ENCODE results near the gene SPEG.

Gene SPEG

DNA sequence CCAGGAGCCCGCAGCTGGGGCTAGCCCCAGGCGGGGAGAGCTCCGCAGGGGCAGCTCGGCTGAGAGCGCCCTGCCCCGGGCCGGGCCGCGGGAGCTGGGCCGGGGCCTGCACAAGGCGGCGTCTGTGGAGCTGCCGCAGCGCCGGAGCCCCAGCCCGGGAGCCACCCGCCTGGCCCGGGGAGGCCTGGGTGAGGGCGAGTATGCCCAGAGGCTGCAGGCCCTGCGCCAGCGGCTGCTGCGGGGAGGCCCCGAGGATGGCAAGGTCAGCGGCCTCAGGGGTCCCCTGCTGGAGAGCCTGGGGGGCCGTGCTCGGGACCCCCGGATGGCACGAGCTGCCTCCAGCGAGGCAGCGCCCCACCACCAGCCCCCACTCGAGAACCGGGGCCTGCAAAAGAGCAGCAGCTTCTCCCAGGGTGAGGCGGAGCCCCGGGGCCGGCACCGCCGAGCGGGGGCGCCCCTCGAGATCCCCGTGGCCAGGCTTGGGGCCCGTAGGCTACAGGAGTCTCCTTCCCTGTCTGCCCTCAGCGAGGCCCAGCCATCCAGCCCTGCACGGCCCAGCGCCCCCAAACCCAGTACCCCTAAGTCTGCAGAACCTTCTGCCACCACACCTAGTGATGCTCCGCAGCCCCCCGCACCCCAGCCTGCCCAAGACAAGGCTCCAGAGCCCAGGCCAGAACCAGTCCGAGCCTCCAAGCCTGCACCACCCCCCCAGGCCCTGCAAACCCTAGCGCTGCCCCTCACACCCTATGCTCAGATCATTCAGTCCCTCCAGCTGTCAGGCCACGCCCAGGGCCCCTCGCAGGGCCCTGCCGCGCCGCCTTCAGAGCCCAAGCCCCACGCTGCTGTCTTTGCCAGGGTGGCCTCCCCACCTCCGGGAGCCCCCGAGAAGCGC is 49.1 kb downstream of the SPEG start:
- no peak for DNase-seq

DNA sequence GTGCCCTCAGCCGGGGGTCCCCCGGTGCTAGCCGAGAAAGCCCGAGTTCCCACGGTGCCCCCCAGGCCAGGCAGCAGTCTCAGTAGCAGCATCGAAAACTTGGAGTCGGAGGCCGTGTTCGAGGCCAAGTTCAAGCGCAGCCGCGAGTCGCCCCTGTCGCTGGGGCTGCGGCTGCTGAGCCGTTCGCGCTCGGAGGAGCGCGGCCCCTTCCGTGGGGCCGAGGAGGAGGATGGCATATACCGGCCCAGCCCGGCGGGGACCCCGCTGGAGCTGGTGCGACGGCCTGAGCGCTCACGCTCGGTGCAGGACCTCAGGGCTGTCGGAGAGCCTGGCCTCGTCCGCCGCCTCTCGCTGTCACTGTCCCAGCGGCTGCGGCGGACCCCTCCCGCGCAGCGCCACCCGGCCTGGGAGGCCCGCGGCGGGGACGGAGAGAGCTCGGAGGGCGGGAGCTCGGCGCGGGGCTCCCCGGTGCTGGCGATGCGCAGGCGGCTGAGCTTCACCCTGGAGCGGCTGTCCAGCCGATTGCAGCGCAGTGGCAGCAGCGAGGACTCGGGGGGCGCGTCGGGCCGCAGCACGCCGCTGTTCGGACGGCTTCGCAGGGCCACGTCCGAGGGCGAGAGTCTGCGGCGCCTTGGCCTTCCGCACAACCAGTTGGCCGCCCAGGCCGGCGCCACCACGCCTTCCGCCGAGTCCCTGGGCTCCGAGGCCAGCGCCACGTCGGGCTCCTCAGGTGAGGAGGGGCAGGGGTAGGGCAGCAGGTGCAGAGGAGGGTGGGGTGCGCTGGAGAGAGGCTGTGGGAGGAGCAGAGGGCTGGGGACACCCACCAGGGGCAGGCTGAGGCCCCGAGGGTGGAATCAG is 49.9 kb downstream of the SPEG start:
- no peak for DNase-seq

DNA sequence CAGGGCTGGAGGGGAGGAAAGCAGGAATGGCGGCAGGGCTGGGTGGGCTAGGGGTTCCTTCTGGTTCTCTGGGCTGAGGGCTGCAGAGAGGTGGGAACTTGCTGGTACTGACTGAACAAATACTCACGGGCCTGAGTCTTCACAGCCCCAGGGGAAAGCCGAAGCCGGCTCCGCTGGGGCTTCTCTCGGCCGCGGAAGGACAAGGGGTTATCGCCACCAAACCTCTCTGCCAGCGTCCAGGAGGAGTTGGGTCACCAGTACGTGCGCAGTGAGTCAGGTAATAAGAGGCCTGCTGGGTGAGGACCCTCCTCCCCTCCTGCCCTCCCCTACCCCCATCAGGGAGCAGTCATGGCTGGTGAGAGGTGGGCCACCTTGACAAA is 50.5 kb downstream of the SPEG start:
- no peak for DNase-seq

DNA sequence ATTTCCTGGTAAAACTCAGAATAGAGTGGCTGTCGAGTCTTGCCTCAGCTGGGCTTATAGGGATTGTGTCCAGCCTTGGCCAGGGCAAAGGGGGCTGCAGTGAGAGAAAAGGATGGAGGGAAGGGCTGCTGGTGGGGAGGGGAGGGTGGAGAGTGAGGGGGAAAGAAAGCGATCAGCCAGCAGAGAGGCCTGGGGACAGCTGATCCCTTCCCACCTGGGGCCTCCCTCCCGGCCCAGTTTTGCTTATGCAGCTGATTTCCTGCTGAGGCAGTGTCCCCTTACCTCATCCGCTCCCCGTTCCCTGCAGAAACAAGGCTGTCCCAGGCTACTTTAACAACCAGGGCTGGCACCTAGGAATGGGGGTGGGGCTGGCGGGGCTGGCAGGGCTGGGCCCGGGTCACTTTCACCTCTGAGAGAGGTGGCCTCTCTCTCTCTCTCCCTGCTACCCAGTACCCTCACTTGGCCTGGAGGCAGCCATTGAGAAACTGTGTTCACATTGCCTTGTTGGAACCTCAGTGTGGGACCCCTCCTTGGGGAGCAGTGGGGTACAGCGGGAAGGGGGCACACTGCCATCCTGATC is 51.8 kb downstream of the SPEG start:
- no peak for DNase-seq

DNA sequence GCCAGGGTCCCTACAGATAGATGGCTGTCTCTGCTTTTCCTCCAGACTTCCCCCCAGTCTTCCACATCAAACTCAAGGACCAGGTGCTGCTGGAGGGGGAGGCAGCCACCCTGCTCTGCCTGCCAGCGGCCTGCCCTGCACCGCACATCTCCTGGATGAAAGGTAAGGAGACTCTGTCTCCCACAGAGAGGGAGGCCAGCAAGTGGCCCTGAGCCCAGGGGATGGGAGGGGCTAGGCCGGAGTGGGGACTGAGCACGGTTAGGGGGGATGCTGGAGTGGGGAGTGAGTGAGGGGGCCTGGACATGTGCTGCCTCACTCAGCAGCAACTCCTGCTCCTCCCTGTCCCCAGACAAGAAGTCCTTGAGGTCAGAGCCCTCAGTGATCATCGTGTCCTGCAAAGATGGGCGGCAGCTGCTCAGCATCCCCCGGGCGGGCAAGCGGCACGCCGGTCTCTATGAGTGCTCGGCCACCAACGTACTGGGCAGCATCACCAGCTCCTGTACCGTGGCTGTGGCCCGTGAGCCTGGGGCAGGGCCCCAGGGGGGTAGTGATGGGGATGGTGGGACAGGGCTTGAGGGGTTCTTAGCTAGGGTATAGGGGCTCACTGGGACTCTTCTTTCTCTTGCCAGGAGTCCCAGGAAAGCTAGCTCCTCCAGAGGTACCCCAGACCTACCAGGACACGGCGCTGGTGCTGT is 53.7 kb downstream of the SPEG start:
- DNase-seq: no peak

DNA sequence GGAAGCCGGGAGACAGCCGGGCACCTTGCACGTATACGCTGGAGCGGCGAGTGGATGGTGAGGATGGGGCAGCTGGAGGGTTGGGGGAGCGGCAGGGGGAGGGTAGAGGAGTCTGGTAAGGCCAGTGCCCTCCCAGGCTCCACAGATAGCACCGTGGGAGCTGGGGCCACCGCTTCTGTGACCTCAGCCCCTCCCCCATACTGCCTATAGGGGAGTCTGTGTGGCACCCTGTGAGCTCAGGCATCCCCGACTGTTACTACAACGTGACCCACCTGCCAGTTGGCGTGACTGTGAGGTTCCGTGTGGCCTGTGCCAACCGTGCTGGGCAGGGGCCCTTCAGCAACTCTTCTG is 54.2 kb downstream of the SPEG start:
- DNase-seq: no peak

DNA sequence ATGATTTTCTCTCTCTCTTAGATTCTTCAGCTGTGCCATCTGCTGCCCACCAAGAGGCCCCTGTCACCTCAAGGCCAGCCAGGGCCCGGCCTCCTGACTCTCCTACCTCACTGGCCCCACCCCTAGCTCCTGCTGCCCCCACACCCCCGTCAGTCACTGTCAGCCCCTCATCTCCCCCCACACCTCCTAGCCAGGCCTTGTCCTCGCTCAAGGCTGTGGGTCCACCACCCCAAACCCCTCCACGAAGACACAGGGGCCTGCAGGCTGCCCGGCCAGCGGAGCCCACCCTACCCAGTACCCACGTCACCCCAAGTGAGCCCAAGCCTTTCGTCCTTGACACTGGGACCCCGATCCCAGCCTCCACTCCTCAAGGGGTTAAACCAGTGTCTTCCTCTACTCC is 54.7 kb downstream of the SPEG start:
- no peak for DNase-seq

DNA sequence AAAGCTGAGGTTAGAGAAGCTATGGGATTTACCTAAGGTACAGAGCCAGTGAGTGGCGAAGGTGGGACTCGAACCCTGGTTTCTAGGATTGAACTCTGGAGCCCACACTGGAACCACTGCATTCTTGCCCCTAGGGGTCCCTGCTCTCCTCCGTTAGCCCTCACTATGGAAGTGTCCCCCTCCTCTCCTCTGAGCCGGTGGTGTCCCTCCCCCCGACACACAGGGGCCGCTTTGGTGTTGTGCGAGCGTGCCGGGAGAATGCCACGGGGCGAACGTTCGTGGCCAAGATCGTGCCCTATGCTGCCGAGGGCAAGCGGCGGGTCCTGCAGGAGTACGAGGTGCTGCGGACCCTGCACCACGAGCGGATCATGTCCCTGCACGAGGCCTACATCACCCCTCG is 55.5 kb downstream of the SPEG start:
- no peak for DNase-seq

DNA sequence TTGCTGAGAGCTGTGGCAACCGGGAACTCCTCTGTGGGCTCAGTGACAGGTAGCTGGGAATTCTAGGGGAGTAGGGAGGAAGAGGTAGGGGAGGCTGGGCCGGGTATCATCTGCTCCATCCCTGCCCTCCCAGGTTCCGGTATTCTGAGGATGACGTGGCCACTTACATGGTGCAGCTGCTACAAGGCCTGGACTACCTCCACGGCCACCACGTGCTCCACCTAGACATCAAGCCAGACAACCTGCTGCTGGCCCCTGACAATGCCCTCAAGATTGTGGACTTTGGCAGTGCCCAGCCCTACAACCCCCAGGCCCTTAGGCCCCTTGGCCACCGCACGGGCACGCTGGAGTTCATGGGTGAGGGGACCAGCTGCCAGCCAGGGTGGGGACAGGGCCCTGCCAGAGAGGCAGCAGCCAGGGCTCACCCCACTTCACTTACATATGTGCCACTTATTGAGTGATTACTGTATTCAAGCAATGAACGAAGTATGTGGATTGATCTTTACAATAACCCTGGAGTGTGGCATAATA is 56.0 kb downstream of the SPEG start:
- no peak for DNase-seq

DNA sequence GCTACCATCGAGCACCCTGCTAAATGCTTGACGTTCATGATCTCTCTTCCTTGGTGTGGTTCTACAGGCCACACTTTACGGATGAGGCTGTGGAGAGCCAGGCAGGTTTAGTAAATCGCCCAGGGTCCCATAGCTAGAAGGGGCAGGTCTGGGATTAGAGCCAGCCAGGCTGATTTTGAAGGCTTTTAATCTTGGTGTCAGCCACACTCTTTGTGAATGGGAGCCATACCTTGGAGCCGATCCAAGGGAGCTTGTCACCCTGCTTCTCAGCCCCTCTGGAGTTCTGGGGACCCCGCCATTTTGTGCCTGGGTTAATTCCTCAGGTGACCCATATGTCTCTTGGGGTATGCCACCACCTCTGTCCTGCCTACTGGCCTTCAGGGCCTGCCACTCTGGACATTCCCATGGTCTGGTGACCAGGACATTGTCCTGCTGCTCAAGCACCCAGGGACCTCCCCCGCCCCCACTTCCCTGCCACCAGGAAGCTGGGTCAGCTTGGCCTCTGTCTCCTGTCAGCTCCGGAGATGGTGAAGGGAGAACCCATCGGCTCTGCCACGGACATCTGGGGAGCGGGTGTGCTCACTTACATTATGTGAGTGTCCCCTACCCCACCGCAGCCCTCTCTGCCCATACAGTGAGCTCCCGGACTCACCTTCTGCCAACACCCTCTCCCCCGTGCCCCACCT is 56.8 kb downstream of the SPEG start:
- no peak for DNase-seq

DNA sequence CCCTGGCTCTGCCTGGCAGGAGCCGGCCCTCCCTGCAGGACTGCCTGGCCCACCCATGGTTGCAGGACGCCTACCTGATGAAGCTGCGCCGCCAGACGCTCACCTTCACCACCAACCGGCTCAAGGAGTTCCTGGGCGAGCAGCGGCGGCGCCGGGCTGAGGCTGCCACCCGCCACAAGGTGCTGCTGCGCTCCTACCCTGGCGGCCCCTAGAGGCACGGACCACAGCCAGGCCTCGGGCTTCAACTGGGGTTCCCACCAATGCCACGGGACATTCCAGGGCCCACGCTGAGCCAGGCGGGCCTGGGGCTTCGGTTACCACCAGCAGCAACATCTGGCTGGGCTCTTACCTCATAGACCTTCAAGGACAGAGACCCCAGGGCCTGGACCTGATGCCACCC is 57.9 kb downstream of the SPEG start:
- DNase-seq: no peak

DNA sequence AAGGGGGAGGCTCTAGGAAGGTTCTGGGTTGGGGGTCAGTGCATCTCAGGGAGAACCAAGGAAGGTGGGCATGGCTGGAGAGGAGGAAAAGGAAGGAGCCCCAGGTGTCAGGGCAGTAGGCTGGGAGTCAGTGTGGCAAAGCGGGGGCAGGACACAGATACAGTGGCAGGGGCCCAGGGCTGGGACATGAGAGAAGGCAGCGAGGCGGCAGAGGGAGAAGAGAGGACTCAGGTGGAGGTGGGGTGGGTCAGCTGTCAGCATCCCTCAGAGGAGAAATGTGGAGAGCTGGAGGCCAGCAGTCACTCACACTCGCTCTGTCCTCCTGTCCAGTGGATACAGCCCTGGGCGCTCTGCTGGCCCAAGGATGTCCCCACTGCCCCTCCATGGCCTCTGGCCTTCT is 58.4 kb downstream of the SPEG start:
- no peak for DNase-seq

DNA sequence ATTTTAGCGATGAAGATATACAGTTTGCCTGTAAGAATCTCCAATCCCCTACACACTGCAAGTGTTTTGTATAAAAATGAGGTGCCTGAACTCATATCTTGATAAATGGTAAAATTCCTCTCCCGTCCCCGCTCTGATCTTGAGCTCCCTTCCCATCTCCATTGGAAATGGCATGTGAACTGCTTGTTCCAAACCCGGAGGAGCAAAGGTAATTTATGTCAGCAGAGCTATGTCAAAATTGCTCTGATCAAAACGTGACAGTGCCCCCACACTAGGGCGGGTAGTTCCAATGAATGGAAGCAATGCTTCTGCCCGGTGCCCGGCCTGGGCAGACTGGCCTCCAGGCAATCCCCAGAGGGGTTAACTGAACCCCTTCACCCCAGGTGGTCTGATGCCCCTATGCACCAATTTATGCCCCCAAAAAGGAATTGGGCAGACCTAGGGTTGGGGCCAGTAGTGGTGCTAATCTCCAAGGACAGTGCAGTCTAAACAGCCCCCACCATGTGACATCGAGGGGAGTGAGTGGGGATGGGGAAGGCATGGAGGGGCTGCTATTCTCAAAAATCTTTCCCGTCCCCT is 60.4 kb downstream of the SPEG start:
- DNase-seq: no peak

DNA sequence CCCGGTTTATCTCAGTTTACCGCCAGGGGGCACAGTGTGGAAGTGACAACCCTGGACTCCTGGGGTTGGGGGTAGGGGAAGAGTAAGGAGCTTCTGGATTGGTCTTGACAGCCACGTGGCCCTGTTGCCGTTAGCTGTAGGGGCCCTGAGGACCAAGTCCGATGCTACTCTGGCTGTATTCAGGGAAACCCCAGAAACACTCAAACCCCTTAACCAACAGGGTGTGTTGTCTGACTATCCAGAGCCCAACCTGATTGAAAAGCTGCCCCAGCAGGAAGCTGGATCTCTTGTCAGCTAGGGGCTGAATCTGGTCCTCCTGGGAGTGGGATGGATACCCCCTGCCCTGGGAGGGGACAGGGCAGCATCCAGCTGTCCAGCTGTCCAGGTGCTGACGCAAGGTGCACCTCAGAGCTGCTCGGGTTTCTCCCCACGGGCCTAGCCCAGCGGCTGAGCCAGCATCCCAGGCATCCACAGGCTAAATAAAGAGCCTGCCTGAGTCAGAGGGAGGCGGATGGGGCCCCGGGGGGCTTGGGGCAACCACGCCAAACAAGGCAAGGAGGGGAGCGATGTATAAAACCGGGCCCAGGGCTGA is 61.0 kb downstream of the SPEG start:
- DNase-seq: peak; percentile 98

DNA sequence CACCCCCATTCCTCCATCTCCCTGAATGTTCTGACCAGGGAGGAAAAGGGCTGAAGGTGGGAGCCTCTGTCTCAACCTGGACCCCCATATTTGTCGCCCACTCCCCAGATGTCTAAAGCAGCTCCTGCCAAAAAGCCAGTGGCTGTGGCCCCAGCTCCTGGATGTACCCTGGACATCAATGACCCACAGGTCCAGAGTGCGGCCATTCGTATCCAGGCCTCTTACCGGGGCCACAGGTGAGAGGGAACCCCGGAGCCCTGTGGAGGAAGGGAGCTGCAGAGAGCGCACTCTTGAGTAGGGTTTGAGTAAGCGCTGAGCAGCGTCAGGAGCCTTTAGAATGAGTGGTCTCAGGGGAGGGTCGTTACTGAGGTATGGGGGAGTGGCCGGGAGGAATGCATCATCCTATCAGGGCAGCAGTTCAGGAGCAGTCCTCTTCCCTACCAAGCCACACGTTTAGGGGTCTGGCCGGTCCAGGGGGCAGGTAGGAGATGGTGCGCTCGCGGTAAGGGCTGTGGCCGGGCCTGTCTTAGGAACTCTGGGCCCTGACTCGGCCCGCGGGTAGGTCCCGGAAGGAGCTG is 61.7 kb downstream of the SPEG start:
- no peak for DNase-seq

DNA sequence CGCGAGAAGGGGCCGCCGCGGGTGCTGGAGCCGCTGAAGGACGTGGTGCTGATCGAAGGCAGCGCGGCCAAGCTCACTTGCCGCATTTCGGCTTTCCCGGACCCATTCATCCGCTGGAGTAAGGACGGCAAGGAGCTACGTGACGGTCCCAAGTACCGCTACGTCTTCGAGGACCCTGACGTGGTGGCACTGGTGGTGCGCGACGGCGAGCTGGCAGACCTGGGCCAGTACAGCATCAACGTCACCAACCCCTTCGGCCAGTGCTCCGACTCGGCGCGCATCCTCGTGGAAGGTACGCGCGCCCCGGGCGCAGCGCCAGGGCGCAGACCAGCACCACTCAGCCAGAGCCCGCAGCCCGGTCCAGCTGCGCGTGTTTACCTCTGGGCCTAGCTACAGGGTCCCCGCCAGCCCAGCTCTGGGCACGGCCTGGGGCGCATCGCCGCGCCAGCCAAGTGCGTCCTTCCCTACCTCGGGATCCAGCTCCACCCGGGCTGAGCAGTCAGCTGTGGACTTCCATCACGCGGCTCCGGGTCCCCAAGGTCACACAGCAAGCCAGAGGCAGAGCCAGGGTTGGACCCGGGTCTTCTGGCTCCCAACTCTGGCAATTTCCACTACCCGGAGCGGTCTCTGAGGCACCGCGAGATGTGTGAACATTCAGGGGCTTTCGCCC is 62.3 kb downstream of the SPEG start:
- DNase-seq: no peak

DNA sequence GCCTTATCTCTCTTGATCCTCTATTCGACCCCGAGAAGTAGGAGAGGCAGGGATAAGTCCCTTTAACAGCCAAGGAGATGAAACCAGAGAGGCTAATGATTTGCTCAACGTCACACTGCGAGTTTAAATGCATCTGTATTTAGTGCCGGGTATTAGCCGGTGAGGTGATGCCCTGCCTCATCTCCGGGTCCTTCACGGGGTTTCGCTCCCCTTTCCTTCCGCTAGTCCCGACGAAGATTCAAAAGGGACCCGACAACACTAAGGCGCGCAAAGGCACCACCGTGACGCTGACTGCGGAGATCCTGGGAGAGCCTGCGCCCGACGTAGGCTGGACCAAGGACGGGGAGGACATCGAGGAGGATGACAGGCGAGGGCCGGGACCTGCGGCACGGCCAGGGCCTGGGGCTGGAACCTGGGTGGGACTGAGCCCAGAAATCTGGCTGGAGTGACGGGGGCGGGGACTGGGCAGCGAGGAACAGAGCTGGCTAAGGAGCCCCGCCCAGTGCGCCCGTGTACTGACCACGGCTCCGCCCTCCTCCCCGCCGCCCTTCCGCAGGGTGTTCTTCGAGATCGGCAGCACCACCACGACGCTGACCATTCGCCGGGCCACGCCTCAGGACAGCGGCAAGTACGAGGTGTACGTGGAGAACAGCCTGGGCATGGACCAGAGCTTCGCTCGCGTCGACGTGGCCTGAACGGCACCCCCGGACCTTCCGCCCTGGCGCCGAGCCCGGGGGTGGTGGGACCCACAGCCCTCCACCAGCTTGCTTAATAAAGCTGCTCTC is 63.0 kb downstream of the SPEG start:
- DNase-seq: peak; percentile 94

DNA sequence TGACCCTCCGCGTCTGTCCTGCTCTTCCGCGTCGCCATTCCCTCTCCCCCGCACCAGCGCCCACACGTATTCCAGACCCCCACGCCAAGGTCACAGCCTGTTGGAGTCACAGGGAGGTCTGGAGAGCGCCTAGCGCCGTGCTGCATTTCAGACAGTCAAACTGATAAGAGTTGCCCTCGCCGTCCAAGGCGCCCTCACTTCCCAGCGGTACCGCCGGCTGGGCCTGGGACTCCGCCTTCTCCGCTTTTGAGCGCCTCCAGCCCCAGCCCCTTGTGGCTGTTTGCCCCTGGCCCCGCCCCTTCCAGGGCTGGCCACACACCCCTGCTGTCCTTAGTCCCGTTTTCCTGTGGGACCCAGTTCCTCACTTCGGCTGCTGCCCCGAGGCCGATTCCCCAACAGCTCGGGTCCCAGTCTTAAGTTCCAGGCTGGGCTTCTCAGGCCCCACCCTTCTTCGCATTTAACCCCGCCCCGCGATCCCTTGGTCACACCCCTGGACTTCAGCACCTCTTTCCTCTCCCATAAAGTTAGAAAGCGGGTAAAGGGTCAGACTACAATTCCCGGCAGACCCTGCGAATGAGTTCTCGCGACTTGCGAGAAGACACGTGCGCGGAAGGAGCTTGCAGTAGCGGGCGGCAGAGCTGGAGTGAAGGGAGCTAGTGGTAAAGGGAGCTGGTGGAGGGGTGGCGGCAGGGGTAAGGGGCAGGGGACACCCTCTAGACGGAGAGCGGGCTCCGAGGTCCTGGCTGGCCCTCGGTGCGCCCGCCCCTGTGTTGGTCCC is 63.8 kb downstream of the SPEG start, which contains the start of gene GMPPA:
TSS of gene GMPPA (plus strand) at position 612 of the 778 bp plus-strand sequence. CDS start 1,085 bp downstream, outside the sequence.
- DNase-seq: peak; percentile 99

DNA sequence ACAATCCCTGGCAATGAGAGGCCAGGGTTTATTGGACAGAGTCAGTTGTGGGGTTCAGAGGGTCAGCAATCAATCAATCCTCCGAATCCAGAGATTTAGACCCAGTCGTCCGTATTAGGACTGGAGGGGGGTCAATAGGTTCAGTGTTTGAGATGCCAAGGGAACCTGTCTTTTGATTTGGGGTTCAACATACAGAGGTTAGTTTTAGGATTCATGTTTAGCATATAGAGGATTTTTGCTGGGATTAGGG is 64.3 kb downstream of the SPEG start:
- DNase-seq: no peak
